Fibroblast of the aortic adventitia (primary cell): ENCODE data around the gene PLPP4. TPM values are rescaled to one million over a fixed set of nuclear protein-coding genes. Genes with fewer than 3 reads are reported as not detected.

Source experiments
- DNase-seq: peaks from one replicate; pipeline ENCODE4 v3.0.0-alpha.2; 2010; ENCODE audit warnings: low read depth
- H3K4me3 ChIP-seq: 2 replicates; pipeline ENCODE4 v1.5.1; 2011; ENCODE audit warnings: low read depth, mild to moderate bottlenecking, control low read depth, low read length, moderate library complexity
- total RNA-seq: library from RNA; depleted of rRNA; stranded (reverse); fragments of >200 nt; gene quantifications from 2 replicates; pipeline ENCODE4 v1.2.3, GENCODE V29; 2012; ENCODE audit warnings: low replicate concordance
- TF ChIP-seq, protein P1 (sequence below): IDR thresholded peaks from 2 replicates; pipeline ENCODE4 v1.5.1; 2011; ENCODE audit warnings: mild to moderate bottlenecking, low read length, control low read depth, inconsistent platforms; ENCODE audit not compliant: insufficient read depth

The PLPP4 gene
- total RNA-seq, 1 donor, result 7.5 TPM

DNA sequence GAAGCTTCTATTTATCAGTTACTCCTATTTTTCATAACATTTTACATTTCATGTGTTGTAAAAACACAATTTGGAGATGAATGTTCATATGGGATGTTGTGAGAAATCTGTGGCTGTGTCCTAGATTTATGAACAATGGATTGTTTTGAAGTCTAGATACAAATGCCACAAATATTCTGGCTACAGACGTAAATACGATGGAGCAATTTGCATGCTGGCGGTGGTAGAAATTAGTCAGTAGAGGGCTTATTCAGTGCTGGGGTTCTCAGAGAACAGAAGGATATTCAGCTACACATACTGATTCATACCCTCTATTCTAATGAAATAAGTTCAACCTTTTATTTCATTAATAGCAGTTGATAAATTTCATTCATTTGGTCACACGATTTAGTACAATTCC lies 48.8 kb downstream of the PLPP4 start:
- TF ChIP-seq, protein P1, sequence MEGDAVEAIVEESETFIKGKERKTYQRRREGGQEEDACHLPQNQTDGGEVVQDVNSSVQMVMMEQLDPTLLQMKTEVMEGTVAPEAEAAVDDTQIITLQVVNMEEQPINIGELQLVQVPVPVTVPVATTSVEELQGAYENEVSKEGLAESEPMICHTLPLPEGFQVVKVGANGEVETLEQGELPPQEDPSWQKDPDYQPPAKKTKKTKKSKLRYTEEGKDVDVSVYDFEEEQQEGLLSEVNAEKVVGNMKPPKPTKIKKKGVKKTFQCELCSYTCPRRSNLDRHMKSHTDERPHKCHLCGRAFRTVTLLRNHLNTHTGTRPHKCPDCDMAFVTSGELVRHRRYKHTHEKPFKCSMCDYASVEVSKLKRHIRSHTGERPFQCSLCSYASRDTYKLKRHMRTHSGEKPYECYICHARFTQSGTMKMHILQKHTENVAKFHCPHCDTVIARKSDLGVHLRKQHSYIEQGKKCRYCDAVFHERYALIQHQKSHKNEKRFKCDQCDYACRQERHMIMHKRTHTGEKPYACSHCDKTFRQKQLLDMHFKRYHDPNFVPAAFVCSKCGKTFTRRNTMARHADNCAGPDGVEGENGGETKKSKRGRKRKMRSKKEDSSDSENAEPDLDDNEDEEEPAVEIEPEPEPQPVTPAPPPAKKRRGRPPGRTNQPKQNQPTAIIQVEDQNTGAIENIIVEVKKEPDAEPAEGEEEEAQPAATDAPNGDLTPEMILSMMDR, result no peak
- DNase-seq, result peak; percentile 44
- no peak overlapping the region for H3K4me3 ChIP-seq

DNA sequence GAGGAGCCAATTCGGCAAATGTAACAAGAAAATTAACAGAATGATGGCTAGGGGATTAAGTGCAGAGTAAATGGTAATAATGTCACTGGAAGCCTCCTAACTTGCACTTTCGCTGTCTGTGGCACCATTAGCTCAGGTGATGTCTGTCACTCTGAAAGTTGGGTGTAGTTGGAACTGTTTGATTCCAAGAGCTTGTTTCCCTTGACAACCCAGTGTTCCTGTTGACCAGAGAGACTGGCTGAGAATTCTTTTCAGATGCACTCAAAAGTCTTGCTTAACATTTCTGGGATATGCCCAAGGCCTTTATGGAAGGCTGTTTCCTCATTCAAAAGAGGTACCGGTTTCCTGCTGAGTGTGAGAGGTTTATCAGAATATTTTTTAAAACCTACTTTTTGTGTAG lies 49.6 kb downstream of the PLPP4 start:
- no peak overlapping the region for H3K4me3 ChIP-seq
- TF ChIP-seq, protein P1, result no peak
- peak; percentile 67 for DNase-seq

DNA sequence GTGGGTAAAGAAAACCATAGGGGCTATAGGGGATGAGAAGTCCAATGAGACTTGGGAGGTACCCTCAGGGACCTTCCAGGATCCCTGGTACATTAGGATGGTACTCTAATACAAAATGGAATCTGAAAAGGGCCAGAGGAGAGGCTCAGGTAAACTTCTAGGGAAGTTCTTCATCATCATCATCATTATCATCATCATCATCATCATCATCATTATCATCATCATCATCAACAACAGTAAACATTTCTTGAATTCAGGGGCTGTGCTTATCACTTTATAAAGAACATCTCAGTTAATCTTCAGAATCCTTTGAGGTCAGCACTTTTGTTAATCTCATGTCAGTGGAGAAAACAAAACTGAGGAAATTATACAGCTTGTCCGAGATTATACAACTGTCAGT lies 50.1 kb downstream of the PLPP4 start:
- no peak overlapping the region for H3K4me3 ChIP-seq
- DNase-seq, result no peak
- TF ChIP-seq, protein P1, result no peak

- DNase-seq, result no peak
- TF ChIP-seq, protein P1, result no peak
- no peak overlapping the region for H3K4me3 ChIP-seq
These were observed 50.6 kb downstream of the PLPP4 start for GRCh38 chr10:120507651-120508050.

- DNase-seq, result peak; percentile 74
- H3K4me3 ChIP-seq, result no peak overlapping the region
- TF ChIP-seq, protein P1, result no peak
These were observed 51.4 kb downstream of the PLPP4 start for GRCh38 chr10:120508393-120508792.

- DNase-seq, result no peak
- TF ChIP-seq, protein P1, result no peak
- no peak overlapping the region for H3K4me3 ChIP-seq
These were observed 51.9 kb downstream of the PLPP4 start for GRCh38 chr10:120508966-120509365.

GRCh38 chr10:120511165-120511564 lies 54.1 kb downstream of the PLPP4 start:
- H3K4me3 ChIP-seq, result no peak overlapping the region
- DNase-seq, result peak; percentile 84
- TF ChIP-seq, protein P1, result peak; percentile 38
